AG04450 (cell line): Measurements from ENCODE around the gene TEX26. TPM values are rescaled to one million over a fixed set of nuclear protein-coding genes. Genes with fewer than 3 reads are reported as not detected.

Experiments
- CTCF ChIA-PET: fragments of 300-600, 350-600 bp; formaldehyde crosslinking; extraction: SDS; loops from one replicate; lab custom pipeline; 2022; ENCODE audit warnings: antibody characterized with exemption, inconsistent platforms; lab: Charles Lee
- POLR2A ChIA-PET: fragments of 350-600 bp; formaldehyde crosslinking; extraction: SDS; loops from one replicate; lab custom pipeline; 2021; ENCODE audit warnings: antibody characterized with exemption, inconsistent platforms; lab: Yijun Ruan, JAX
- DNase-seq: peaks from one replicate; pipeline ENCODE4 v3.0.0-alpha.2; 2011; ENCODE audit warnings: low read depth, low spot score
- H3K27ac ChIP-seq: one replicate; pipeline ENCODE4 v1.5.1; 2012; ENCODE audit warnings: low read depth, low read length, control low read depth
- H3K27me3 ChIP-seq: one replicate; pipeline ENCODE4 v1.6.0; 2012; ENCODE audit warnings: low read length; ENCODE audit not compliant: control insufficient read depth, insufficient read depth
- H3K4me3 ChIP-seq: 2 replicates; pipeline ENCODE4 v1.5.1; 2011; ENCODE audit warnings: mild to moderate bottlenecking, low read depth, low read length, control low read depth
- H3K9me3 ChIP-seq: 2 replicates; pipeline ENCODE4 v1.5.1; 2012; ENCODE audit warnings: low read length; ENCODE audit not compliant: control insufficient read depth, insufficient read depth
- polyA plus RNA-seq: library from polyadenylated mRNA; depleted of rRNA; stranded (reverse); fragments of >200 nt; gene quantifications from 2 replicates; pipeline ENCODE4 v1.2.3, GENCODE V29; 2011; rRNA removed
- TF ChIP-seq, protein P1 (sequence below): IDR thresholded peaks from 2 replicates; pipeline ENCODE4 v1.5.1; 2011; ENCODE audit warnings: low read depth, low read length, control low read depth, inconsistent platforms

The TEX26 gene
- polyA plus RNA-seq, 1 experiment = 0.09 TPM

DNA sequence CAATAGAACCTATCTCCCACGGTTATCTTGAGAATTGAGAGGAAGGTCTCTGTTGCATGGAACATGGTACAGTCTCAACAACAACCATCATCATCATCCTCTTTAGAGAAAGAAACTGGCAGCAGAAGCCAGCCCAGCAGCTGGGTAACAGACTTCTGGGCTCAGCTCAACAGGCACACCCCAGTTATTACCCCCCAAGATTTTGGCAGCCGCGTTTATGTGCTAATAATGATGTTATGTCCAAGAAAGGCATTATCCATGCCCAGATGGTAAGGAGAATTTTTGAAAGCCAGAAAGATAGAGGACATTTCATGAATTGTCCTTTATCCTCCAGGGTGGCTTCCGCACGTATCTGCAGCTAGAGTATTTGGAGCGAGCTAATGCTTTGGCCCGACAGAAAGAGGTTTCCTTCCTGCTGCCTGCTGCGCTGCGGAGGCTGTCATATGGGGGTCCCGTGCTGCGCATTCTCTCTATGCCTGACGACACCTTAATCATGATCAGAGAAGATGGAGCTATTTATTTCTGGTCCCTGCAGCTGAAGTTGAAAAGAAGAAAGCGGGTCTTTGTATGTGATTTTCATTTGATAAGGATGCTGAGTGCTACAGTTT lies 89.9 kb downstream of the TEX26 start:
- H3K9me3 ChIP-seq = no peaks in the 10 kb centered on the region
- DNase-seq = no peak
- H3K27me3 ChIP-seq = peaks cover 6% of the 10 kb centered on the region
- CTCF ChIA-PET = interaction anchor here (0.6 to 1.3 kb wide), 3 partner anchors 22 to 350 kb away, joined by 3 to 4 read pairs (median 4); no protein-coding TSS in a partner anchor
- no peak overlapping the region for H3K27ac ChIP-seq
- TF ChIP-seq, protein P1, sequence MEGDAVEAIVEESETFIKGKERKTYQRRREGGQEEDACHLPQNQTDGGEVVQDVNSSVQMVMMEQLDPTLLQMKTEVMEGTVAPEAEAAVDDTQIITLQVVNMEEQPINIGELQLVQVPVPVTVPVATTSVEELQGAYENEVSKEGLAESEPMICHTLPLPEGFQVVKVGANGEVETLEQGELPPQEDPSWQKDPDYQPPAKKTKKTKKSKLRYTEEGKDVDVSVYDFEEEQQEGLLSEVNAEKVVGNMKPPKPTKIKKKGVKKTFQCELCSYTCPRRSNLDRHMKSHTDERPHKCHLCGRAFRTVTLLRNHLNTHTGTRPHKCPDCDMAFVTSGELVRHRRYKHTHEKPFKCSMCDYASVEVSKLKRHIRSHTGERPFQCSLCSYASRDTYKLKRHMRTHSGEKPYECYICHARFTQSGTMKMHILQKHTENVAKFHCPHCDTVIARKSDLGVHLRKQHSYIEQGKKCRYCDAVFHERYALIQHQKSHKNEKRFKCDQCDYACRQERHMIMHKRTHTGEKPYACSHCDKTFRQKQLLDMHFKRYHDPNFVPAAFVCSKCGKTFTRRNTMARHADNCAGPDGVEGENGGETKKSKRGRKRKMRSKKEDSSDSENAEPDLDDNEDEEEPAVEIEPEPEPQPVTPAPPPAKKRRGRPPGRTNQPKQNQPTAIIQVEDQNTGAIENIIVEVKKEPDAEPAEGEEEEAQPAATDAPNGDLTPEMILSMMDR = no peak
- POLR2A ChIA-PET = no interaction called here
- no peak overlapping the region for H3K4me3 ChIP-seq

DNA sequence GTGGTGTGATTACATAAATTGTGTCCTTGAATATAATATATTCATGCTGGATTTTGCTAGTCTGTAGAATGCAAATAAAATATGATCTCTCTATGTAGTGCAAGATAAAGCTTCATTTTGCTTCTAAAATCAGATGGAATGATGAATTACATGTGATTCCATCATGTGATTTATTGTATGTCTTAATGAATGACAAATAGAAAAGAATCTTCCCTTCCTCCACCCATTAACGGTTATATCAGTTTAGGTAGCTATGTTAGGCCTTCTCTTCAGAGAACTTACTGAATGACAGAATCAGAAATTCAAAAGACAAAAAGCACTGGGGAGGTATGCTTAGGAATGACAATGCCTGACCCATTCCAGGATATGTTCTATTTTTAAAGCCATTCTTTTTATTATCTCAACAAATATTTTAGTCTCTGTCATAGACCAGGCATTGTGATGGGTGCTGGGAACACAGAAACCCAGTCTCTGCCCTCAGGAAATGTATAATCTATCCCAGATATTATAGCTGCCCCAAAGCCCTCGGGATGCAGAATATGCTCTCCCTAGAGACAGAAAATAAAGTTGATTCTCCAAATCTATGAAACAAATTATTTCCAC lies 90.6 kb downstream of the TEX26 start:
- ChIA-PET CTCF (interaction anchor here (0.6 to 1.3 kb wide), 3 partner anchors 8 to 351 kb away, joined by 3 to 4 read pairs (median 3); no protein-coding TSS in a partner anchor), POLR2A (no interaction called here)
- no peak for DNase-seq
- no peaks in the 10 kb centered on the region for H3K9me3 ChIP-seq
- TF ChIP-seq, protein P1 = no peak
- no peak overlapping the region for H3K27ac ChIP-seq
- H3K27me3 ChIP-seq = peaks cover 6% of the 10 kb centered on the region
- no peak overlapping the region for H3K4me3 ChIP-seq

Other genes starting within 250 kb of the TEX26 start
- 5.2 and 6.4 TPM in 2 replicates for gene ALOX5AP, start 197.1 kb upstream of the TEX26 start, polyA plus RNA-seq
- gene MEDAG, start 26.4 kb upstream of the TEX26 start, polyA plus RNA-seq = 3.2 and 3.7 TPM in 2 replicates
- 55.4 and 88.6 TPM in 2 replicates for gene HSPH1, start 229.2 kb downstream of the TEX26 start, polyA plus RNA-seq